Gastrocnemius medialis (tissue), 4 donors: ENCODE data around the gene ETF1. TPM values are rescaled to one million over a fixed set of nuclear protein-coding genes. Genes with fewer than 3 reads are reported as not detected.

Experiments used
- ATAC-seq, 2 donors: fragments of 150-250 bp; one replicate each; pipeline ENCODE4 v1.9.1; 2016
- DNase-seq, 2 donors: peaks; one replicate each; pipeline ENCODE4 v3.0.0-alpha.2; 2019
- H3K27ac ChIP-seq, 4 donors: fragments of 200-600 bp; sonication (generic); 1 replicate in 1 of 4; 2 replicates in 3 of 4; pipeline ENCODE4 v1.5.1; 2016 to 2018; ENCODE audit warnings: mild to moderate bottlenecking in 2 of 4, moderate library complexity in 1 of 4
- H3K27me3 ChIP-seq, 3 donors: fragments of 200-600 bp; sonication (generic) in 2 of 3; 1 replicate in 1 of 3; 2 replicates in 2 of 3; pipeline versions ENCODE4 v1.5.1 to v1.6.0; 2016 to 2019; ENCODE audit warnings: mild to moderate bottlenecking in 1 of 3, moderate library complexity in 1 of 3
- H3K36me3 ChIP-seq, 2 donors: fragments of 200-600 bp; sonication (generic) in 1 of 2; one replicate each; pipeline ENCODE4 v1.5.1; 2017 to 2018
- H3K4me1 ChIP-seq, 2 donors: fragments of 200-600 bp; sonication (generic) in 1 of 2; one replicate each; pipeline ENCODE4 v1.5.1; 2016 to 2017; ENCODE audit warnings: mild to moderate bottlenecking in 2 of 2
- H3K4me3 ChIP-seq, 4 donors: fragments of 200-600 bp; sonication (generic) in 3 of 4; 1 replicate in 1 of 4; 2 replicates in 3 of 4; pipeline ENCODE4 v1.5.1; 2016 to 2019; ENCODE audit warnings: mild to moderate bottlenecking in 2 of 4
- H3K9me3 ChIP-seq, 3 donors: fragments of 200-600 bp; sonication (generic) in 2 of 3; 1 replicate in 1 of 3; 2 replicates in 2 of 3; pipeline ENCODE4 v1.5.1; 2016 to 2019
- CTCF ChIP-seq, 5 experiments: fragments of 450-650 bp in 3 of 5; fragments of 200-600 bp in 2 of 5; sonication (generic) in 2 of 5; IDR thresholded peaks in 4 of 5; conservative IDR thresholded peaks in 1 of 5; 1 replicate in 4 of 5; 2 replicates in 1 of 5; pipeline ENCODE4 v1.5.1; 2016 to 2019; ENCODE audit warnings: antibody characterized with exemption in 5 of 5, mild to moderate bottlenecking in 3 of 5, moderate library complexity in 3 of 5
- POLR2A ChIP-seq, 2 donors: fragments of 450-650 bp; IDR thresholded peaks; one replicate each; pipeline ENCODE4 v1.6.1; 2017; ENCODE audit warnings: antibody characterized with exemption in 2 of 2, mild to moderate bottlenecking in 2 of 2, moderate library complexity in 2 of 2
- in situ Hi-C, 4 donors: fragments of 200-750 bp; cut with MboI; loops; one replicate each; pipeline versions ENCODE4 v1.15.0 to v1.8.0; 2017; ENCODE audit warnings: low sequenced_read_pairs in 4 of 4
- intact Hi-C: fragments of 100-400 bp; cut with DNase I; formaldehyde crosslinking; loops from one replicate; pipeline ENCODE4 v1.15.1; 2023; ENCODE audit warnings: low total_unique reads
- total RNA-seq, 4 donors: library from RNA; depleted of rRNA; stranded (reverse); fragments of >200 nt; gene quantifications; one replicate each; pipeline versions ENCODE4 v1.1.0 to v1.2.3, GENCODE V29; 2016

ETF1 gene
- total RNA-seq, 4 donors from 2014 or later, result 99.9 to 139 (median 117) TPM

DNA sequence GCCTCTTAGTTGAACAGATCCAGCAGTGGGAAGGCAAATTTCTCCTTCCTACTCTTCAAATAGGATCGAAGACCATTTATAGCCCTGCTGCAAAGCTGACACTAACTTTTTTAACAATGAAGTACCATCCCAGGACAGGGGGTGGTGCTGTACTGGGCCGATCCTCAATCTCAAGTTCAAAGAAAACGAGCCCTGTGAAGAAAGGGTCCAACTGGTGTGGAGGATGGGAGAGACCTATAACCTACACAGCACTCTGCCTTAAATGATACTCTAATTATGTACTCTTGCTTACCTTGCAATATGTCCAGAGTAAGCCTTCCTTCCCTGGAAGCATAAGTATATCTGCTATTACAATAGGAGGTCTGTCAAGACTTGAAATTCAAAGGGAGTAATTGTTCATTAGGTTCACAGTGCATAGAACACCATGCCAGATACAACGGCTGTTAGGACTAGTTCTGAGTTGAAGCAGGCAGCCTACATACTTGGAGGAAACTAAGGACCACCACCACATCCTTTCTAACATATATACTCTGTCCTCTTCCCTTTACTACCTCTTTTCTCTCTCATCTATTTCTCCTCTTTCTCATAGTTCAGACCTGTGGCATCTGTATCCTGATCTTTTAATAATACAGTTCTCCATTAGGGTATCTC is 6.2 kb downstream of the ETF1 start:
- Histone ChIP-seq H3K4me1 (peaks cover 59 to 77% of the 10 kb centered on the region in 2 donors), H3K27ac (peak overlapping the region in 2 of 4 donors; percentile 31 to 48), H3K4me3 (no peak overlapping the region), H3K9me3 (no peaks in the 10 kb centered on the region), H3K27me3 (no peaks in the 10 kb centered on the region), H3K36me3 (no peaks in the 10 kb centered on the region)
- intact Hi-C loops (no loop called here), in situ Hi-C loops (no loop called here)
- TF ChIP-seq POLR2A (IDR thresholded peaks at IDR 0.05) (no peak), CTCF (IDR thresholded peaks at IDR 0.05 in 4 of 5, conservative IDR thresholded peaks at IDR 0.05 in 1 of 5) (peak in 2 of 5 experiments; percentile 22)
- ATAC-seq (no peak), DNase-seq (no peak)

DNA sequence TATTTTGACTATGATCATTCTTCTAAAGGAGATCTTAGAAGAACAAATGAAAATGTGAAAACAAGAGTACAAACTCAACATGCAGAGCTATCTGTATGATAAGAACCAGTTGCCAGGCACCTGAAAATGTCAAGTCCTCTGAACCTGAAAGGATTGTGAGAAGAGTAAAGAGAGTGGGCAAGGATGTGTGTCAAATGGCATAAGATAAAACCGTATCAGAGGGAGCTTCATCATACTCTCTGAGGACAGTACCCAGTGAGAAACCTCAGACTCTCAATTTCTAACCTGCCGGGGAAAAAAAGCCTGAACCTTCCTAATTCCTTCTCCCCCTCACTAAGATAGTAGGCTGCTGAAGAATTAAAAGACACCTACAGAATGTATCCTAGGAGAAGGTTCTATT is 6.8 kb downstream of the ETF1 start:
- intact Hi-C loops (no loop called here), in situ Hi-C loops (no loop called here)
- DNase-seq (no peak), ATAC-seq (no peak)
- H3K36me3 ChIP-seq, result no peaks in the 10 kb centered on the region
- TF ChIP-seq CTCF (IDR thresholded peaks at IDR 0.05 in 4 of 5, conservative IDR thresholded peaks at IDR 0.05 in 1 of 5) (no peak), POLR2A (IDR thresholded peaks at IDR 0.05) (no peak)
- no peak overlapping the region for H3K4me3 ChIP-seq
- H3K27me3 ChIP-seq, result no peaks in the 10 kb centered on the region
- peak overlapping the region in 2 of 4 donors; percentile 31 to 48 for H3K27ac ChIP-seq
- H3K4me1 ChIP-seq, result peaks cover 53 to 72% of the 10 kb centered on the region in 2 donors
- H3K9me3 ChIP-seq, result no peaks in the 10 kb centered on the region

DNA sequence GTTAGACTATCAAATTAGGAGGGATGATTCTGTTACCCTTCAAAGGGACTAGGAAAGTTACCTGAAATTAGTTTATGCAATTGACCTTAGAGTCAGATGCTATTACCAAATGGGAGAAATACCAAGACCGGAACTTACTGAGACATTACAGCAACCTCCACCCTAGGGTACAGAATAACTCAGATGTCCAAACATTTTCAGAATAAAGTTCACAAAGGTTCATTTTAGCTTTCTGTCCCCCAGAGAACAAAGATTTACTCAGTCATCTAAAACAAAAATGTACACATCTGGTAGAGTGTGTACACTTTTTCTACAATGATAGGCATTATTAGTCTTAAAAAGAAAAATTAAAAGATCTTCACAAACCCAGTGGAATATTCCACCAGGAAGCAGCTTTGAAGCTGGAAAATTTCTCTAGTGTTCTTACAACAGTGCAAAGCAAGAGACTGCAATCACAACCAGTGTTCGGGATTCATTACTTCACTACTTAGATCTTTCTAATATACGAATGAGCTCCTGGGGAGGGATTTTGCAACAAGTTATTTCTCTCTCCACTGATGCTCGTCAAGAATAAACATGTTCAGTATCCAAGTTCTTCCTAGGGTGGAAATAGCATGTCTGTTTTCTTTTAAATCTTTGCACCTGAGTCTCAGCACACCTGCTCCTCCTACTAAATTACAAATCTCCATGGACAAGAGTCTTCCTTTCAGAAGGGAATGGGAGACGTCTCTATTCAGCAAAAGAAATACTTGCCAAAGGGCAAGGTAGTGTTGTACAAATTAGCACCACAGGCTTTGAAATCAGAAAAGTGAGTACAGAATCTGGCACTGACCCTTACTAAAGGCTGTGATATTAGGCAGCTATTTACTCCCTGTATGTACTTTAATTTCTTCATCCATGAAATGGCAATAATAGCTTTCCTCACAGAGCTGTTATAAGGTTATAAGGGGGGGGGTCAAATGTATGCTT is 8.8 kb downstream of the ETF1 start:
- in situ Hi-C loops (no loop called here), intact Hi-C loops (no loop called here)
- peak overlapping the region; percentile 23 to 65 (median 38) for H3K27ac ChIP-seq
- H3K36me3 ChIP-seq, result no peaks in the 10 kb centered on the region
- no peaks in the 10 kb centered on the region for H3K9me3 ChIP-seq
- no peak for TF ChIP-seq CTCF (IDR thresholded peaks at IDR 0.05 in 4 of 5, conservative IDR thresholded peaks at IDR 0.05 in 1 of 5)
- TF ChIP-seq POLR2A (IDR thresholded peaks at IDR 0.05), result peak in 1 of 2 donors; percentile 4
- no peaks in the 10 kb centered on the region for H3K27me3 ChIP-seq
- peaks cover 43 to 62% of the 10 kb centered on the region in 2 donors for H3K4me1 ChIP-seq
- DNase-seq, result no peak
- peak in 1 of 2 donors; percentile 60 for ATAC-seq
- H3K4me3 ChIP-seq, result no peak overlapping the region

- TF ChIP-seq POLR2A (IDR thresholded peaks at IDR 0.05) (no peak), CTCF (IDR thresholded peaks at IDR 0.05 in 4 of 5, conservative IDR thresholded peaks at IDR 0.05 in 1 of 5) (no peak)
Observed at GRCh38 chr5:138529812-138530211, 13.2 kb downstream of the ETF1 start.

More at GRCh38 chr5:138529812-138530211, 13.2 kb downstream of the ETF1 start:
- no peaks in the 10 kb centered on the region for H3K9me3 ChIP-seq
- H3K4me3 ChIP-seq, result no peak overlapping the region
- H3K4me1 ChIP-seq, result peaks cover 32 to 42% of the 10 kb centered on the region in 2 donors
- DNase-seq (no peak), ATAC-seq (no peak)
- no peak overlapping the region for H3K27ac ChIP-seq
- H3K27me3 ChIP-seq, result no peaks in the 10 kb centered on the region
- intact Hi-C loops (no loop called here), in situ Hi-C loops (no loop called here)
- H3K36me3 ChIP-seq, result no peaks in the 10 kb centered on the region
